GM19467 (cell line): ENCODE data around the gene RETREG2.

Source experiments
- ATAC-seq: cut with Tn5 transposase; IDR thresholded peaks from one replicate; pipeline ENCODE4 v1.9.1; 2021; ENCODE audit warnings: mild to moderate bottlenecking, moderate library complexity; ENCODE audit not compliant: unreplicated experiment

The RETREG2 gene, protein sequence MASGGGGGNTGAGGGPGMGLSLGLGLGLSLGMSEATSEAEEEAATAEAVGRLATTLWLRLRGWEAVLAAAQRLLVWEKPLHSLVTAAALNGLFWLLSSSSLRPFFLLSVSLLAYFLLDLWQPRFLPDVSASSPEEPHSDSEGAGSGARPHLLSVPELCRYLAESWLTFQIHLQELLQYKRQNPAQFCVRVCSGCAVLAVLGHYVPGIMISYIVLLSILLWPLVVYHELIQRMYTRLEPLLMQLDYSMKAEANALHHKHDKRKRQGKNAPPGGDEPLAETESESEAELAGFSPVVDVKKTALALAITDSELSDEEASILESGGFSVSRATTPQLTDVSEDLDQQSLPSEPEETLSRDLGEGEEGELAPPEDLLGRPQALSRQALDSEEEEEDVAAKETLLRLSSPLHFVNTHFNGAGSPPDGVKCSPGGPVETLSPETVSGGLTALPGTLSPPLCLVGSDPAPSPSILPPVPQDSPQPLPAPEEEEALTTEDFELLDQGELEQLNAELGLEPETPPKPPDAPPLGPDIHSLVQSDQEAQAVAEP

DNA sequence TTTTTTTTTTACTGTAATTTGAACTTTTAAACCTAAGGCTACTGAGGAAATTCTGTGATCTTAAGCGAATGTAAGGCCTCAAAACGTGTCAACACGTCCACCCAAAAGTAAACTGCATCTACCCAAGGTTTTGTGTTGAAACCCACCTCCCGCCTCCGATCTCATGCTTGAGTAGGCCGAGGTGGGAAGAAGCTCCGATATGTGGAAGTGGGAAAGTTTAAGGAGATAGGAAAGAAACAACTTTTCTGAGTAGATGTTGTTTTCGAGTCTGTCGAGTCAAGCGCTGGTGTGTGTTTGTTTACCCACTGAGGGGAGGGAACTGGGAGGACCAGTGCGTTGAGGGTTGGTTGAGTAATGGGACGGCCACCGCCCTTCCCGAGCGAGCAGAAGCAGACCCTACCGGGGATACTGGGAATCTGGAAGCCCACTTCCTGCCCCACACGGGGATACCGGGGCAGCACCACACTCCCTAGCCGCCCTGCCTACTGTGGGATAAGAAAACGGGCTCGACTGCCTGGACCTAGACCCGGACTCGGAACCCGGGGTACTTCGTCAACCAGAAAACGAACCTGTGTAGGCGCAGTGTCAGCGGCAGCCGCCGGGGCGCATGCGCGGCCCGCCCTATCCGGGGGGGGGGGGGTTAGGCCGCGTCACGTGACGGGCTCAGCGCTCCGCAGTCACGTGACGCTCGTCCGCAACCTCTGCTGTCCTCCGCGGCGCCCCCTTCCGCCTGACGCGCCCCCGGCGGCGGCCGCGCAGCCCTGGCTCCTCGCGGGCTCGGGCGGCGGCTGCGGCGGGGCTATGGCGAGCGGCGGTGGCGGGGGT, at the start of gene RETREG2:
Gene RETREG2, plus strand, starts transcription at position 724 of the 825 bp plus-strand sequence. Its CDS starts 78 bp downstream, at position 802.
- ATAC-seq = peak; percentile 29

GRCh38 chr2:219128396-219128795, 49.7 kb upstream of the RETREG2 start:
- no peak for ATAC-seq

DNA sequence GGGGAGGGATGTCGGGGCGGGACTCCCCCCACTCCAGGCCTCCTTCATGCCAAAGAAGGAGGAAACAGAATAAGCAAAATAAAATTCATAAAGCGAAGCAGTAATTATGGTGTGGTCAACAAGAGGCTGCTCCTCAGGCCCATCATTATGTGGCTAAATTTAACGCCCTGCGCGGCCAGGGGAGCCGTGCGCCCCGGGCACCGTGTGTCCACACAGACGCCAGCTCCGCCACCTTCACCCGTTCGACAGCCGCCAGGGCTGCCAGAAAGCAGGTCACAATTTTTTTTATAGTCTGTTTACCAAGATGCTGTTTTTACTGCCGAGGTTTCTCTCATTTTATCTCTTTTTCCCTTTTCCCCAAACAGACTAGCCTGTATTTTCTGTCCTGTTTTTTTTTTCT, 48.5 kb upstream of the RETREG2 start:
- ATAC-seq = no peak

DNA sequence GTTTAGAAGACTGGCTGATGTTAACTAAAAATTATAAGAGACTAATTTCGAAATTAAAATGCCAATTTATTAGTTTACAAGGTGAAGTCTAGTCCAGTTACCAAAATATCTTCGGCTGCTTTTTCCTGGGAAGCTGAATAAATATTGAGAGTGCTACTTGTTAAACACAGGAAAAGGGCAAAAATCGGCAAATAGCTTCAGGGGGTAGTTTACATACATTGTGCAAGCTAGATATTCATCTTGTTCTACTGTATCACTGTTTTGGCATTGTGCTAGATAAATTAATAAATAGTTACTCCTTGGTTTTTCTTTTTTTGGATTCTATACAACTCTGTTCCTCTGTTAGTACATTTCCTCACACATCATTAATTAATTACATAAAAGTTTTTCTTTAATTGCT, 46.7 kb upstream of the RETREG2 start:
- no peak for ATAC-seq

GRCh38 chr2:219131744-219132143, 46.3 kb upstream of the RETREG2 start:
- no peak for ATAC-seq

- ATAC-seq = no peak
Measured at GRCh38 chr2:219133976-219134375, 44.1 kb upstream of the RETREG2 start.

DNA sequence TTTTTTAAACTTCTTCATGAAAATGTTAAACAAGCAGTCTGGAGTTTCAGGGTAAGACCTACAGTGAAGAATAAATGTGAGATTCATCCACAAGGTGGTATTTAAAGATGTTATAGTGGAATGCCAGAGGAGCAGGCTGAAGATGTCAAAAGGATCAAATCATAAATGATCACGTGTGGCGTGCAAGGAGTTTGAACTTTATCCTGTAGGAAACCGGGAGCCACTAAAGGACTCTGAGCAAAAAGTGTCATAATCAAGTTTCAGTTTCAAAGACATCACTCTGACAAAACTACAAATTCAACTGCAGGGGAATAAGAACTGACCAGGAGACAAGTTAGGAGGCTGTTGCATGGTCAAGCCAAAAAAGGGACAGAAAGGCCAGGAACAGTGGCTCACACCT, 37.4 kb upstream of the RETREG2 start:
- no peak for ATAC-seq

- no peak for ATAC-seq
Measured at GRCh38 chr2:219142329-219142728, 35.7 kb upstream of the RETREG2 start.

- ATAC-seq = no peak
Measured at GRCh38 chr2:219149667-219150066, 28.4 kb upstream of the RETREG2 start.

DNA sequence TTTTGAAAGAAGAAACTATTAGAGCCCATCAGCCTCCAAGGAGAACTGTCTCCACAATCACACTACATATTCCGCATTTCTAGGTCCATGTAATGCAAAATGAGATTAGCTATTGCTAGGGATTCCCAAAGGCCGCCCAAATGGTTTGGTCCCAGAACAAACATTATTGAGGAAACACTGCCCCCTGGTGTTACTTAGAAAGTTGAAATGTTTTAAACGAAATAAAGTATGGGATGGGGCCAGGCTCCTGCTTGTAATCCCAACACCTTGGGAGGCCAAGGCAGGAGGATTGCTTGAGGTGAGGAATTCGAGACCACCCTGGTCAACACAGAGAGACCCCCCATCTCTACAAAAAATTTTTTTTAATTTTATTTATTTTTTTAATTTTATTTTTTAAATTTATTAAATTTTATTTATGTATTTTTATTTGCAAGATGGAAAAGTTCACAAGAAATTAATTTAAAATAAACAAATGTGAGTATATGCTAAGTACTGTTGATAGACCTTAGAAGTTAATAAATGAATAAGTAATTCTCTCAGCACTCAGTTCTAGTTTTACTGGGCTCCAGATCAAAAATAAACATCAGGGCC, 22.9 kb upstream of the RETREG2 start:
- ATAC-seq = no peak

GRCh38 chr2:219157396-219157795, 20.7 kb upstream of the RETREG2 start:
- ATAC-seq = no peak

DNA sequence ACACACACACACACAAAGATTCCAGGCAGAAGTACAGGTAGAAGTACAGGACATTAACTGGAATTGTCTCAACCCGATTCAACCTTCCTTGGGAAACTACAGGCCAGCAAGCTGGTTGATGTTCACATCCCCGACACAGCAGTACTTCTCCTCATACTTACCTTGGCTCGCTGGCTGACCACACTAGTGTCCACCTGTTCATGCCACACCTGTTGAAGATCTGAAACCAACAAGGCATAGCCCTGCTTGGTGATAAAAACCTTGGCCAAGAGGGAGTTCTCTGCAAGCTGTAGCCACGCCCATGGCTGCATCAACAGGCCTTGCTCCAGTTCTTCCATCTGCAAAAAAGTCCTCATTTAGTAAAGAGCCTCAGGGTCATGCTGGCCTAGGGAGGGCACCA, 20.1 kb upstream of the RETREG2 start:
- ATAC-seq = no peak

DNA sequence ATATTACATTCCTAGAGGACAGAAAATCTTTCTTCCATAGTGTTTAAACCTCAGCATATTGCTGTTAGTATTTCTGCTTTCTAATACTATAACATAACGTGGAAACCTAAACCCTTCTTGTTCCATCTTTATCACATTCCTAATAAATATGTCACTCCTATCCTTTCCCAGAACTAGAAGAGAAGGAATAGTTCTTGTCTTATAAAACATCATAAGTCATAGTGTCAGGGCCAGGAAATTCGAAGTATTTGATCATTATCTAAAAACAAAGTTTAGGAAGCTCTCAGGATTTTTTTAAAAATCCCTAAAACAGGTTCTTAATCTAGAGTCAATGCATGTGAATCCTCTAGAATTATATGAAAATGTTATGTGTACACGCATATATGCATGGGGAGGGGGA, 19.5 kb upstream of the RETREG2 start:
- ATAC-seq = no peak

DNA sequence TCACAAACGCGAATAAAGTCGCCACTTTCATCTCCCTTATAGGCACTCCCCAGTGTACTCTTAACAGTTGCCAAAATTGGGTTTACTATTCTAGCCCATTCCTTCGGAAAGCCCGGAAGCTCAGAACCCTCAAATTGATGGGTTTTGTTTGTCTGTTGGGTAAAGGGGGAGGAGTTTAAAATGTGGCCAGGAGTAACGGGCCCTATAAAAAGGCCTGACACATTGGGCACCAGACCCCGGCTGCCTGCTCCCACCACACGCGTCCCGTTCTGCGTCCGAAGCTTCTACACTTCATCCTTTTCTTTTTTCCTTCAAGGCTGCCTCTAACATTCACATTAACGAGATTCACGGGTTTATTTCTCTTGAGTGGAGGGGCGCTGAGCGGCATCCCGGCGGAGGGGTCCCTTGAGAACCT, 18.3 kb upstream of the RETREG2 start:
- no peak for ATAC-seq

- ATAC-seq = peak; percentile 79
Measured at GRCh38 chr2:219160186-219161017, 17.7 kb upstream of the RETREG2 start, which contains the start of gene NHEJ1. NHEJ1 (minus strand) TSS chr2:219160815; CDS start chr2:219158362, 2,453 bp downstream.

DNA sequence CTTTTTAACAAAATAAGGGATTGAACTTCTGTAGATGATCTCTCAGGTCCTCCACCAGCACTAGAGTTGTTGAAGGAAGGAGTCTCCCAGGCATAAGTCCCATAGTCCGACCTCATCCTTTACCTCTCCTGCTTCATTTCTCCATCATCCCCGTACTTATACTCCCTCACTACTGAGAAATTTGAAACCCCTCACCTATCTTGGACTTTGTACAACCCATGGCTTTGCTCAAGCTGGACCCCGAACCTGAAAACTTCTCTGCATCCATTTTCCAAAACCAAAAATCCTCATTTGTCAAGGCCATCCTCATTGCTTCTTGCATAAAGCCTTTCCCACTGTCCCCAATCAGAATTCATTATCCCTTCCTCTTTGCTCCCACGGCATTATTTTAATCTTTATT, 17.0 kb upstream of the RETREG2 start:
- no peak for ATAC-seq

GRCh38 chr2:219163156-219163555, 14.9 kb upstream of the RETREG2 start:
- ATAC-seq = no peak

DNA sequence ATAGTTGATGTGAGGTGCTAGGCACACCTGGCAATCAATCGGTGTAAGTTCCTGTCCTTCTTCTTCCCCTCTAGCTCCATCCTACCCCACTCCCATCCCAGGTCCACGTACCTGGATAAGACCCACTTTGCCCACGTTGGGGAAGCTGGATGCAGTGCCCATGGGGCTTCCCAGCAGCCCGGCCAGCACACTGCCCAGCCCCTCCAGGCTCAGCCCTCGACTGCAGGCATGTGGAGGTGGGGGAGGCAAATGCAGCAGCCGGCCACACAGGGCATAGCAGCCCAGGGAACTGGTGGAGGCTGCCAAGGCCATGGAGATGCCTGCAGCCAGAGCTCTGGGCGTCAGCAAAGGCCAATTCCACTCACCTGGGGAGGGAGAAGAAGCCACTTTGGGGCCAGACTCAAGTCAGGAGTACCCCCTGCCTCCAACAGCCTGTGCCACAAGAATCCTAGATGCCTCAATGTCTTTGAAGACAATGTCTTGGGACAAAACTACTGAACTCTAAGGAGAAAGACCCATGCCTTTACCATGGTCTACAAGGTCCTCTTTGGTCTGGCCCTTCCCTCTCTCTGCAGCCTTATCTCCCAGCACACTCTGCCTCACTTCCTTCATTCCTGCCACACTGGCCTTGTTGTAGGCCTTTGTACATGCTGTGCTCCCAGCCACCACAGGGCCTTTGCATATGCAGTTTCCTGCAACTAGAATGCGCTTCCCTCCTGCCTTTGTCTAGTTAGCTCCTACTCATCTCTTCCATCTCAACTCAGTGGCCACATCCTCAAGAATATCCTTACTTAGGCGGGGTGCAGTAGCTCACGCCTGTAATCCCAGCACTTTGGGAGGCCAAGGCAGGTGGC, 12.8 kb upstream of the RETREG2 start:
- no peak for ATAC-seq

DNA sequence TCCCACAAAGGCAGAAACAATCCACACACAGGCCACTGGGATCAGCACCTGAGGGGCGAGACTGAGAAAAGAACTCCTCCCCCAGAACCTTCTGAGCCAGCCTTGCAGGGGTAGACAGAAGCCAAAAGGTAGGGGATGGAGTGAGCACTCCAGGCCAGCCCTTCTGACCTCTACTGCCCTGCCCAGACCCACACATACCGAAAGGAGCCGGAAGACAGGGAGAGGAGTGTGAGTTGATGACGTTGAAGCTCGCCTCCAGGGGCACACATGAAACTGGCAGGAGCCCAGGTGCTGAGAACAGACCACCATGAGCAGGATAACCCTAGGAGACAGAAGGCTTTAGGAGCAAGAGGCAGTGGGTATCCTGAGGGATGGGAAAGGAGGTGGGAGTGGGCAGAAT, 10.1 kb upstream of the RETREG2 start:
- ATAC-seq = no peak
